Endometrium (tissue), 2 donors: ENCODE data around the gene MIER3.

Experiments used
- FAIRE-seq: peaks from 2 replicates; lab custom pipeline; 2012; peaks lifted over from hg19 to GRCh38; lab: Jason Lieb, UNC
- donor health status: control.
- donor health status: control.

MIER3 gene

GRCh38 chr5:56959326-56959725, 7.4 kb upstream of the MIER3 start:
- FAIRE-seq = no peak

DNA sequence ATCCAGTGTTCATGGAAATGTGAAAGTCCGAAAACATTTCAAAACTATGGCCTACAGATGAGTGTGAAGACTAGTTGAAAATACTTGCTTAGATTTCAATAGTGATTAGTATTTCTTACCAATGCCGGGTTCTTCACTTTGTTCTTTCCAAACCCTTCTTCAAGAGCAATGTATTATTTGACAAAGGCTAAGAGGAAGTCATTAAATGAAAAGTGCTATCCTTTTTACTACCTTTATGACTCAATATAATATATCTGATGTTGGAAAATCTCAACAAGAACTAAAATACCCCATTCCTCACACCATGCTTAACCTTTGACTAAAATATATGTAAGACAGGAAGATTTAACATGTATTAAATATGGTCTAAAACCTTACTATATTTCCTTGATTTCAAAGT, 6.7 kb upstream of the MIER3 start:
- no peak for FAIRE-seq

DNA sequence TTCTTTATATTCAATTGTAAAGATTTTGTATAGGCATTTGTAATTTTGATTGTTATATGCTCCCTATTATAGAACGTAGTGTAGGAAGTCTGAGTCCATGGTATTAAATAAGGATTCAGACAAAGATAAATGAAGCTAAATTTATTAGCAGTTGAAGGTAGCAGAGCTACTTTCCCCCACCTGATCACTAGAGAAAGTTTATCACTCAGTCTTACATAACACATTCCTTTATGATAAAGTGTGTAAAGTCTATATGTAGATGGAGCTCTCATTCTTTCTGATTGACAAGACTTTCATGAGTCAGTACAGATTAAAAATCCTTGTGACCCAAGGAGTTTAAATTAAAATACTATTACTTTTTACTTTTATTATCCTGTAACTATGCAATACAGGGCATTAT, 2.3 kb upstream of the MIER3 start:
- FAIRE-seq = no peak

DNA sequence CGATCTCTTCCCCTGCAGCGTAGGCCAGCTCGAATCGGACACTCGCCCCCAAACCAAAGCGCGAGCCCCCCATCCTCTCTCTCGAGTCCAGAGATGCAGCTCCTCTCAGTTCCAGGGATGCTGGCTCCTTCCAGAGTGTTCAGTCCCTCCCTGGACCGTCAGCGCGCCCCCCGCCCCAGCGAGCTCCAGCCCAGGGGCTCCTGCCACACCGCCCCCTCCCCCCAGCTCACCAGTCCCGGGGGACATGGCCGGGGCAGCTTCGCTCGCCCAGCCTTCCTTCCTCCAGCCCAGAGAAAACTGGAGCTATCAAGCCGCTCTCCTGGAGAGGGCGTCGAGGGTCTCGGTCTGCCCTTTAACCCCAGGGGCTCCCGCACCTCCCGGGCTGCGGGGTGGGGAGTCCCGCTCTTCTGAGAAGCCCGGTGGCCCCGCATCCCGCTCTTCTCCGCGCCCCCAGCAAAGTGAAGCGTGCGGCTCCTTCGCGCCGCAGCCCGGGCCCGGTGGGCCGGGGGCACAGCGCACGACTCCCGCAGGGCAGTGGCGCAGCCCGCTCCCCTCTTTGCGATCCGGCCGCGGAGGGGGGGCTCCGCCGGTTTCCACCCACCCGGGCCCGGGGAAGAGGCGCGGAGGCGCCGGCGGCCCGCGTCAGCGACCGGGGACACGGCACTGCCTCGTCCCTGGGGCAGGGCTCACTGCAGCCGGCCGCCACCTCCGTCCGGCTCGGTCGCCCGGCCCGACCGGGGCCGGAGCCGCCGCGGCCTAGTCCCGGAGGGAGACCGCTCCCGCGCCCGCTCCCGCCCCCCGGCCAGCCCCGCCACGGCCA, 587 bp downstream of the MIER3 start:
- no peak for FAIRE-seq

DNA sequence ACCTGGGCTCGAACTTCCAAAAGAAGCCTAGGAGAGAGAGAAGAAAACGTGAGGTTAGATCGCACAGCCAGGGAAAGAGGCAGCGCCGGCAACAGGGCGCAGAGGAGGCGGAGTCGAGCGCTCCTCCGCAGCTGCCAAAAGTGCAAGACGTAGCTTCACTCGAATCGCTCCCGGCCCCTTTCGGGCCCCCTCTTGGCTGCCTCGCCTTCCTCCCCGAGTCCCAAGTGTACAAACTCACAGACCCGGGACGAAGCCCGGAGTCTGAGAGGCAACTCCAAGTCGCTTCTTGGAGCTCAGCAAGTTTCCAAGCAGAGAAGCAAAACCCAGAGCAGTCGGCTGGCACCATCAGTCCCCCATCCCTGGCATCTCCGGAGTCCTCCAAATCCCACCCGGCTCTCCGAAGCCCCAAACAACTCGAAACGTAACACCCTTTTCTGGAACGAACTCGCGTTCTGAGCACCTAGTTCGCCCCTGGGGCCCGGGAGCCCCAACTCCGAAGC, 1.2 kb downstream of the MIER3 start:
- FAIRE-seq = no peak

- peak; percentile 23 for FAIRE-seq
These were observed 4.9 kb downstream of the MIER3 start for GRCh38 chr5:56947052-56947451.

GRCh38 chr5:56941981-56942380, 9.9 kb downstream of the MIER3 start:
- no peak for FAIRE-seq

DNA sequence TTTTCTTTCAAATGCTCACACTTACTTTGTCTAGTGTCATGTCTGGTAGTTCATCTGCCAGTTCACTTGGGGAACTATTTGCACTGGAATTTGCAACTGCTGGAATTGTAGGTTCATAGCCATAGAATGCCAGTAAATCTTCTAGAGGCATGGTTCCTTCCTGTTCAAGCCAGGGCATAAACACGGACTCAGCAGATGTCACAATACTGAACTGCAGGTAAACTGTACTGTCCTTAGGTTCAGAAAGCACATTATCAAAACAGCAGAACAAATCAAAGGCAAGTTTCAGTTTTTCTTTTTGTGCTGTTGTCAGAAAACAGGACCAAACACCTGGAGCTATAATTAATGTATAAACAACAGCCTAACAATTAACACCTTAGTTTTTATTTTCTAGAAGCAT, 13.1 kb downstream of the MIER3 start:
- FAIRE-seq = no peak

DNA sequence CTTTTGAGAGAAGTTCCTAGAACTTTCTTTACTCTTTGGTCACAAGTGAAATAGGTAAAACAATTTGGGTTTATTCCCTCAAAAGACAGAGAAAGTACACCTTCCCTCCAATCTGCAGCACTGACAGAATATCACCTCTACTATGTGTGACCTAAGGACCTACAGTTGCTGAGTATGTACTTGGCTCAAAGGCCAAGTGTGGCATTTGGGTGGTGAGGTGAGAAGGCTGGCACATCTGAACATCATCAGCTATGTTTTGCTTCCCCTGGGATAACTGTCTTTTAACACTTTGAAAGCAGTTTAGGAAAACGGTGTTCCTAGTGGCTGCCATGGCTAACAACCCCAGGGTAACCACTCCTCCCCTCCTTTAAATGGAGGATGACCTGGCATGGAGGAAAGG, 17.6 kb downstream of the MIER3 start:
- no peak for FAIRE-seq

GRCh38 chr5:56922922-56923321, 29.0 kb downstream of the MIER3 start:
- FAIRE-seq = no peak

DNA sequence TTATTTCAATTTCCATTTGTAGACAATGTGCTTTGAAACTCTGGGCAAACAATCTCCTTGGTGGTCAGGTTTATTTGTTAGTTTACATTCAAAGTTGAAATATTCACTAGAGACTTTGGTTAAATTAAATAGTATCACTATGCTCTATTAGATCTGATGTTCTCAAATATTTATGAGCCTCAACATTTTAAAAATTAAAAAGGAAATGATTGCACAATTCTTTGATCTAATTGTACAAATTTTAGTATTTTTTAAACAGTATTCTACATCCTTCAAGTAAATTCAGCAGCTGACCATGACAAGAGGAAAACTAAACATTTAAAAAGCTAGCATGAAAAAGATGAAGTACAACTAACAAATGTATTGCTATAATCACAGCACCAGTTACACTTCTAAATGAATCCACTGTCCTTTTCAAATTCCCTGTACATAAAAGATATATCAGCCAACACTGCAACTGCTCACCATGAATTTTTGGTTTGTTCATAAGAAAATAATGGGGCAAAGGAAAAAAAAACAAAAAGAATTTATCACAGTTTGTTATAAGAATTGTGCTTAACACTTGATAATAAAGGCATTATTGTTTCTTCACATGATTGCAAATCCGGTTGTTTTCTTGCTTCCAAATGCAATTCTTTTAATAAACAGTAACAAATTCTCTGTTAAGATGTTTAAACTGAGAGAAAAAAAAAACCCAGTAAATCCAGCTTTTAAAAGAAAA, 31.8 kb downstream of the MIER3 start:
- no peak for FAIRE-seq

- no peak for FAIRE-seq
These were observed 33.9 kb downstream of the MIER3 start for GRCh38 chr5:56918054-56918453.

- no peak for FAIRE-seq
These were observed 34.4 kb downstream of the MIER3 start for GRCh38 chr5:56917534-56917933.

DNA sequence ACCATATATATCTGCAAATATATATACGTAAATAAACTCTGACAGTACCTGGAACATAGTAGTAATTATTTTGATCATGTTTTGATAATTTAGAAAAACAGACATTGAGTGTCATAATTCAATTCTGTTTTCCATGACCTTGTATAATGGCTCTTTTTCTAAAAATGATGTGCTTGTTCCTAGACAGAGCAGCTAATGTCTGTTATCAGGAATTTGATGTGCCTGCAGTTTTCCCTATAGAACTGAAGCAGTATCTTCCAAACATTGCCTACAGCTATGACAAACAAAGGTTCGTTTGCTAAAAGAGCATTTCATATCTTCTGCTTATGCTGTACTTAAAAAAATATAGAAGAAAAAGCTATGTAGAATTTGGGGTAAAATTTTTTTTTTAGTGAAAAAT, 37.2 kb downstream of the MIER3 start:
- FAIRE-seq = no peak

- FAIRE-seq = no peak
These were observed 38.2 kb downstream of the MIER3 start for GRCh38 chr5:56913766-56914165.

- FAIRE-seq = no peak
These were observed 41.5 kb downstream of the MIER3 start for GRCh38 chr5:56910210-56910965.

DNA sequence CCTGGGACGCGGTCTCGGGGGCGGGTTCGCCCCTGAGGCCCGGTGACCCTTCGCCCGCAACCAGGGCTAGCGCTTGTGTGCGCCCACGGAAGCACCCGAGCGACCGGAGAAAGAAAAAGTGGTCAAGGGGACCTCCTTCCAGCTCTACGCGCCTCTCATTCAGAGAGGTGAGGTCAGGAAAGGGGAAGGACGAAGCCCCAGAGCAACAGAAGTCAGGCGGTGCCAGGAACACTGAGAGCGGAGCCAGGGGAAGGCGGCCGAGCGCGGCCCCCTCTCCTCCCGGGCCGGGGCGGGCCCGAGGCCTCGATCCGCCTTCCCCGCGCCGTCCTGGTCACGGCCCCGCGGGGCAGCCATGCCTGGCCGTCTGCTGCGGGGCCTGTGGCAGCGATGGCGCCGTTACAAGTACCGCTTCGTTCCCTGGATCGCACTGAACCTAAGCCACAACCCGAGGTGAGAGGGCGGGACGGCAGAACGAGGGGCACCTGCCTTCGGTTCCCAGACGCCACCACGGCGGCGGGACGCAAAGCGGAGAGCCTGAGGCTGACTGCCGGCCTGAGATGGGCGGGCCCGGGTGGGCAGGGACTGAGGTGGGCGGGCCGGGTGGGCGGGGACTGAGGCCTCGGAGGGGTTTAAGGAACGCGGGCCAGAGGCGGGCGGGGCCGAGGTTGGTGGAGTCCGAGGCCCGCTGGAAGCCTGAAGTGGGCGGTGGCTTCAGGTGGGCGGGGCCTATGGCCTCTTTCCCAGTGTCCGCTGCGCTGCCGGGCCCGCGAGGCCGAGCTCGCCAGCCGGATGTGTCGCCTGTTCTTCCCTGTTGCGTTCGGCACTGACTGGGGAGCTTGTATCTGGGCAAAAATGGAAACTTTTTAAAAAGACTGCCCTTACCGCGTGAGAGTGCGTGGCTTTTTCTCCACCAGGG, 42.4 kb downstream of the MIER3 start, which contains the start of gene SETD9:
TSS of gene SETD9 (plus strand) at position 303 of the 916 bp plus-strand sequence. CDS start at position 353, 50 bp downstream.
- no peak for FAIRE-seq

GRCh38 chr5:56908942-56909293, 43.0 kb downstream of the MIER3 start:
- no peak for FAIRE-seq

- FAIRE-seq = no peak
These were observed 50.9 kb downstream of the MIER3 start for GRCh38 chr5:56900858-56901578.

GRCh38 chr5:56900395-56900794, 51.5 kb downstream of the MIER3 start:
- no peak for FAIRE-seq

DNA sequence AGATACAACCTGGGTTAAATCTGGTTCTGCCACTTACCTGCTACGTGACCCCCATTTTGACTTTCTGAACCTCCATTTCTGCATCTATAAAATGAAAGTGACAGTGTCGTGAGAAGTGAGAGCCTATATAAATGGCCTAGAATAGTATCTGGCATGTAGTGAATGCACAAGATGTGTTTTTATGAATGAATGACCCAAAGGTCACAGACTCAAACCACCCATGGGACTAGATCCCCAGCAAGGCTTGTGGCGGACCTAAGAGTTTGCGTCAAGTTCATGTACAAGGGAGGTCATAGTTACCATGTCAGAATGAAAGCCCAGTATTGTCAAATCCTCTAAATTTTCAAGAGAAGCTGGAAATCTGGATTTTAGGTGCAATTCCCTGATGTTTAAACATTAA, 53.7 kb downstream of the MIER3 start:
- no peak for FAIRE-seq
